GM12878 (cell line): Measurements from ENCODE around the gene GPR146. TPM values are rescaled to one million over a fixed set of nuclear protein-coding genes. Genes with fewer than 3 reads are reported as not detected.

Source experiments
- ATAC-seq: fragments of 200-7000 bp; cut with Tn5 transposase; 3 replicates; pipeline ENCODE4 v1.9.1; 2020; ENCODE audit warnings: mild to moderate bottlenecking, moderate library complexity
- BruUV-seq: library from RNA; stranded (reverse); fragments of 400-500 nt; replicated peaks from 2 replicates; lab custom pipeline; 2021; lab: Mats Ljungman, UMichigan
- CTCF ChIA-PET: fragments of 300-600 bp; sonication (Branson Sonifier 250); formaldehyde crosslinking; extraction: SDS; loops from one replicate; lab custom pipeline; 2021; ENCODE audit warnings: inconsistent platforms; lab: Yijun Ruan, JAX
- POLR2A ChIA-PET: fragments of 350-600 bp; formaldehyde crosslinking; extraction: SDS; loops from one replicate; lab custom pipeline; 2021; ENCODE audit warnings: inconsistent platforms; lab: Charles Lee
- RAD21 ChIA-PET: fragments of 300-600 bp; sonication (Branson Sonifier 250); formaldehyde crosslinking; loops from one replicate; lab custom pipeline; 2023; ENCODE audit warnings: antibody characterized with exemption; ENCODE audit not compliant: unreplicated experiment; lab: Charles Lee
- SMC1A ChIA-PET: fragments of 300-600 bp; sonication (Branson Sonifier 250); formaldehyde crosslinking; loops from one replicate; lab custom pipeline; 2023; ENCODE audit not compliant: unreplicated experiment, uncharacterized antibody; lab: Charles Lee
- DNase-seq: peaks from one replicate; pipeline ENCODE4 v3.0.0-alpha.2; 2011; ENCODE audit warnings: low read depth, low spot score
- FAIRE-seq: peaks from 3 replicates; lab custom pipeline; 2011; peaks lifted over from hg19 to GRCh38; lab: Jason Lieb, UNC
- H2AFZ ChIP-seq: 2 replicates; pipeline ENCODE4 v1.6.0; 2011; ENCODE audit warnings: low read depth, low read length, control low read depth; ENCODE audit not compliant: control insufficient read depth
- H3K27ac ChIP-seq: 2 replicates; pipeline ENCODE4 v1.5.1; 2011; ENCODE audit warnings: control low read depth; ENCODE audit not compliant: control insufficient read depth, insufficient read depth
- H3K27me3 ChIP-seq, 2 experiments: replicated peaks in 1 of 2; 2 replicates each; pipeline versions ENCODE4 v1.6.0 to v1.6.1; 2011; ENCODE audit warnings: low read length in 1 of 2; ENCODE audit not compliant: control insufficient read depth in 2 of 2, insufficient read depth in 2 of 2
- H3K36me3 ChIP-seq, 2 experiments: 2 replicates each; pipeline ENCODE4 v1.5.1; 2011; ENCODE audit warnings: low read length in 1 of 2; ENCODE audit not compliant: control insufficient read depth in 2 of 2, insufficient read depth in 2 of 2
- H3K4me1 ChIP-seq: 2 replicates; pipeline ENCODE4 v1.6.1; 2011; ENCODE audit warnings: mild to moderate bottlenecking, low read length, moderate library complexity, mixed read lengths; ENCODE audit not compliant: control insufficient read depth, insufficient read depth
- H3K4me2 ChIP-seq: 2 replicates; pipeline ENCODE4 v1.6.0; 2011; ENCODE audit warnings: control low read depth; ENCODE audit not compliant: control insufficient read depth, insufficient read depth
- H3K4me3 ChIP-seq: fragments of 200-600 bp; sonication (generic); 2 replicates; pipeline ENCODE4 v1.5.1; 2016
- H3K79me2 ChIP-seq: 2 replicates; pipeline ENCODE4 v1.6.0; 2011; ENCODE audit warnings: low read length; ENCODE audit not compliant: control insufficient read depth, insufficient read depth
- H3K9ac ChIP-seq: 2 replicates; pipeline ENCODE4 v1.8.0; 2011; ENCODE audit warnings: low read length, control low read depth, mixed read lengths; ENCODE audit not compliant: control insufficient read depth, insufficient read depth
- H3K9me3 ChIP-seq: replicated peaks from 3 replicates; pipeline ENCODE4 v1.5.1; 2011; ENCODE audit warnings: mild to moderate bottlenecking, low read length; ENCODE audit not compliant: control insufficient read depth, insufficient read depth
- H4K20me1 ChIP-seq: 2 replicates; pipeline ENCODE4 v1.6.0; 2011; ENCODE audit not compliant: control insufficient read depth, insufficient read depth
- BACH1 ChIP-seq: fragments of 450-650 bp; IDR thresholded peaks from 2 replicates; pipeline ENCODE4 v1.6.1; 2017; ENCODE audit warnings: mild to moderate bottlenecking, borderline replicate concordance
- BCL11A ChIP-seq: IDR thresholded peaks from 2 replicates; pipeline ENCODE4 v1.6.1; 2011; ENCODE audit warnings: low read depth, low read length
- BHLHE40 ChIP-seq, 2 experiments: fragments of 450-650 bp in 1 of 2; IDR thresholded peaks; 2 replicates each; pipeline ENCODE4 v1.6.1; 2011 to 2017; ENCODE audit warnings: low read depth in 2 of 2, borderline replicate concordance in 1 of 2, improper control_type of control experiment in 1 of 2, low read length in 1 of 2, mild to moderate bottlenecking in 1 of 2
- CREB1 ChIP-seq: IDR thresholded peaks from 2 replicates; pipeline ENCODE4 v1.6.1; 2012; ENCODE audit warnings: low read depth, mild to moderate bottlenecking, inconsistent platforms
- CREM ChIP-seq: IDR thresholded peaks from 2 replicates; pipeline ENCODE4 v1.6.1; 2014; ENCODE audit warnings: antibody characterized with exemption, low read depth
- DPF2 ChIP-seq: fragments of 450-650 bp; IDR thresholded peaks from 2 replicates; pipeline ENCODE4 v1.6.1; 2017; ENCODE audit warnings: mild to moderate bottlenecking
- EP300 ChIP-seq, 2 experiments: fragments of 150-350 bp in 1 of 2; IDR thresholded peaks; 2 replicates each; pipeline ENCODE4 v1.6.1; 2011 to 2012; ENCODE audit warnings: low read depth in 2 of 2, low read length in 2 of 2, borderline replicate concordance in 1 of 2, improper control_type of control experiment in 1 of 2, inconsistent platforms in 1 of 2; ENCODE audit not compliant: control insufficient read depth in 1 of 2
- GATAD2B ChIP-seq: fragments of 450-650 bp; conservative IDR thresholded peaks from 2 replicates; pipeline ENCODE4 v1.6.1; 2017; ENCODE audit warnings: low read depth, mild to moderate bottlenecking, moderate library complexity
- IKZF1 ChIP-seq: fragments of 450-650 bp; conservative IDR thresholded peaks from 2 replicates; pipeline ENCODE4 v1.6.1; 2017; ENCODE audit warnings: antibody characterized with exemption, mild to moderate bottlenecking
- MEF2B ChIP-seq: fragments of 450-650 bp; IDR thresholded peaks from 2 replicates; pipeline ENCODE4 v1.6.1; 2018; ENCODE audit warnings: mild to moderate bottlenecking, moderate library complexity; ENCODE audit not compliant: partially characterized antibody, poor library complexity, severe bottlenecking
- POLR2A ChIP-seq: IDR thresholded peaks from 2 replicates; pipeline ENCODE4 v1.6.1; 2011; ENCODE audit warnings: low read depth, mild to moderate bottlenecking, low read length
- SPI1 ChIP-seq: IDR thresholded peaks from 2 replicates; pipeline ENCODE4 v1.6.1; 2011; ENCODE audit warnings: low read depth, mild to moderate bottlenecking, low read length, moderate library complexity, borderline replicate concordance; ENCODE audit not compliant: insufficient read depth
- SUZ12 ChIP-seq: fragments of 200-600 bp; sonication (generic); IDR thresholded peaks from one replicate; pipeline ENCODE4 v1.6.1; 2018; ENCODE audit warnings: antibody characterized with exemption, mild to moderate bottlenecking; ENCODE audit not compliant: unreplicated experiment
- TARDBP ChIP-seq: IDR thresholded peaks from 2 replicates; pipeline ENCODE4 v1.6.1; 2016; ENCODE audit warnings: borderline replicate concordance
- TCF12 ChIP-seq: IDR thresholded peaks from 2 replicates; pipeline ENCODE4 v1.6.1; 2011; ENCODE audit warnings: low read depth, mild to moderate bottlenecking, low read length
- TCF3 ChIP-seq: IDR thresholded peaks from 2 replicates; pipeline ENCODE4 v1.6.1; 2012; ENCODE audit warnings: low read depth, mild to moderate bottlenecking, low read length, borderline replicate concordance; ENCODE audit not compliant: insufficient read depth
- ZNF24 ChIP-seq: fragments of 450-650 bp; IDR thresholded peaks from 2 replicates; pipeline ENCODE4 v1.6.1; 2017; ENCODE audit warnings: antibody characterized with exemption, mild to moderate bottlenecking
- ZSCAN29 ChIP-seq: fragments of 450-650 bp; IDR thresholded peaks from 2 replicates; pipeline ENCODE4 v1.6.1; 2017; ENCODE audit warnings: mild to moderate bottlenecking, moderate library complexity
- WGBS: methylation state at CpG from one replicate; pipeline ENCODE4 v1.1.6; 2016; ENCODE audit warnings: low lambda C conversion rate; ENCODE audit not compliant: insufficient replicate concordance, insufficient coverage; ENCODE audit errors: missing lambda C conversion rate; 5-methylcytosine and 5-hydroxymethylcytosine counted together
- in situ Hi-C: fragments of 300-500 bp; cut with MboI; formaldehyde crosslinking; loops from 9 replicates; pipeline ENCODE4 v1.14.3; 2018; ENCODE audit warnings: mixed read lengths
- intact Hi-C: fragments of 100-400 bp; cut with micrococcal nuclease; formaldehyde crosslinking; loops from one replicate; pipeline ENCODE4 v1.14.2; 2022; ENCODE audit not compliant: unreplicated experiment
- polyA plus RNA-seq, 11 experiments: library from polyadenylated mRNA; depleted of rRNA in 4 of 11; unstranded in 6 of 11; stranded (reverse) in 5 of 11; fragments of >200 nt; fragmentation: Nextera tagmentation in 4 of 11; fragmentation: Illumina TruSeq in 1 of 11; extraction: Ambion mirVana in 4 of 11; extraction: Trizol in 1 of 11; gene quantifications; 1 replicate in 1 of 11; 2 replicates in 10 of 11; pipeline versions ENCODE4 v1.2.1 to v1.2.3, GENCODE V29; 2011 to 2016; ENCODE audit warnings: inconsistent platforms in 2 of 11, missing spikeins in 2 of 11, low read depth in 1 of 11
- total RNA-seq, 4 experiments: library from RNA; depleted of rRNA in 3 of 4; stranded (reverse); fragments of >200 nt in 3 of 4; fragmentation: Illumina TruSeq in 1 of 4; extraction: Trizol in 1 of 4; gene quantifications; 2 replicates each; pipeline versions ENCODE4 v1.2.1 to v1.2.3, GENCODE V29; 2013 to 2021
- TF ChIP-seq, protein P1 (sequence below): fragments of 450-650 bp; IDR thresholded peaks from 2 replicates; pipeline ENCODE4 v1.6.1; 2017; ENCODE audit warnings: mild to moderate bottlenecking, moderate library complexity

The GPR146 gene
- total and polyA plus RNA-seq, 10 of the 15 experiments (the other 5 are each of a cell fraction or from before 2014, with no cell fraction given): 0.19 to 12.0 (median 0.54) TPM; not detected in 2

DNA sequence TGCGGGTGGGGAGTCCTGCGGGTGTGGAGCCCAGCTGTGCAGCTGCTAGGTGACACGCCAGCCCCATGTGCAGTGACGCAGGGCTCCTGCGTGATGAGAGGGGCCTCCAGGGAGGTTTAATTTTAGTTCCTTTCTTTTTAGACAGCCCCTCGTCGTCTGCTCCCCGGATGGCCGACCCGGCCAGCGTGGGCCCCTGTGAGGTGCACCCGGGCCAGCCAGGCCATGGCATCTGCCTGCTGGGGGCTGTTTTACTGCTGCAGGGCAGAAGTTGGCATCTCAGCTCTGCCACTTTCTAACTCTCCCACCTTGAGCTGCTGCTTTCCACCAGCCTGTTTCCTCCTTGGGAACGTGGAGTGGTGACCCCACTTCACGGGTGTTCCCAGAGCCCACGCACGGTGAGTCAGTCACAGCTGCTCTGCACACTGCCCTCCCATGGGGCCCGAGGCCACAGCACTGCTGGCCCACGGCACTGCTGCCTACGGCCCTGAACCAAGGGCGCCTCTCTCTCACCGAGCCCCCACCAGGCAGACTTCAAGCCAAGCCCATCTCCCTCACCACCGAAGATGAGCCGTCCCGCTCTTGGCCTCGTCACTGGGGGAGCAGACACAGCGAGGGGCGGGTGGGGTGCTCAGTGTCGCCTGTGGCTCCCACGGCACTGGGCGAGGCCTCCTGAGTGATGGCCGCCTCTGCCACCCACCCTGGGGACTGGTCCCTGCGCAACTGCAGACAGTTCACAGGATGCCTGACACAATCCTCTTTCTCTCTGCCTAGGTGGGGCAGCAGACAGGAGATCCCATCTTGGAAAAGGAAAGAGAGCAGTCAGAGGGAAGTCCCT lies 40.1 kb upstream of the GPR146 start:
- Histone ChIP-seq H3K27ac (peak overlapping the region; percentile 44; the same call in 1 of the 2 replicates), H3K4me1 (peaks cover 21% of the 10 kb centered on the region), H4K20me1 (no peaks in the 10 kb centered on the region), H3K4me2 (no peak overlapping the region), H3K9me3 (no peaks in the 10 kb centered on the region), H3K27me3 (no peaks in the 10 kb centered on the region), H3K4me3 (no peak overlapping the region), H2AFZ (no peak overlapping the region), H3K9ac (no peak overlapping the region; the same call in 1 of the 2 replicates), H3K36me3 (peaks cover 4 to 11% of the 10 kb centered on the region in 2 experiments; a peak in 3 of 4 replicates), H3K79me2 (no peaks in the 10 kb centered on the region)
- ChIA-PET SMC1A (interaction anchor here (0.7 kb wide), 1 partner anchor 21 kb away, joined by 3 read pairs; no protein-coding TSS in a partner anchor), POLR2A (interaction anchor here (0.5 to 0.7 kb wide), 2 partner anchors 20 to 245 kb away, joined by 3 read pairs; no protein-coding TSS in a partner anchor), CTCF (interaction anchor here (1.2 to 2.1 kb wide), 2 partner anchors 11 to 61 kb away, joined by 3 to 4 read pairs; no protein-coding TSS in a partner anchor), RAD21 (no interaction called here)
- DNase-seq: no peak
- BruUV-seq: no TSS peak
- peak; percentile 35 for ATAC-seq
- intact Hi-C loops: no loop called here
- peak; percentile 15; the same call in 1 of the 2 replicates for TF ChIP-seq SPI1
- TF ChIP-seq, protein P1, sequence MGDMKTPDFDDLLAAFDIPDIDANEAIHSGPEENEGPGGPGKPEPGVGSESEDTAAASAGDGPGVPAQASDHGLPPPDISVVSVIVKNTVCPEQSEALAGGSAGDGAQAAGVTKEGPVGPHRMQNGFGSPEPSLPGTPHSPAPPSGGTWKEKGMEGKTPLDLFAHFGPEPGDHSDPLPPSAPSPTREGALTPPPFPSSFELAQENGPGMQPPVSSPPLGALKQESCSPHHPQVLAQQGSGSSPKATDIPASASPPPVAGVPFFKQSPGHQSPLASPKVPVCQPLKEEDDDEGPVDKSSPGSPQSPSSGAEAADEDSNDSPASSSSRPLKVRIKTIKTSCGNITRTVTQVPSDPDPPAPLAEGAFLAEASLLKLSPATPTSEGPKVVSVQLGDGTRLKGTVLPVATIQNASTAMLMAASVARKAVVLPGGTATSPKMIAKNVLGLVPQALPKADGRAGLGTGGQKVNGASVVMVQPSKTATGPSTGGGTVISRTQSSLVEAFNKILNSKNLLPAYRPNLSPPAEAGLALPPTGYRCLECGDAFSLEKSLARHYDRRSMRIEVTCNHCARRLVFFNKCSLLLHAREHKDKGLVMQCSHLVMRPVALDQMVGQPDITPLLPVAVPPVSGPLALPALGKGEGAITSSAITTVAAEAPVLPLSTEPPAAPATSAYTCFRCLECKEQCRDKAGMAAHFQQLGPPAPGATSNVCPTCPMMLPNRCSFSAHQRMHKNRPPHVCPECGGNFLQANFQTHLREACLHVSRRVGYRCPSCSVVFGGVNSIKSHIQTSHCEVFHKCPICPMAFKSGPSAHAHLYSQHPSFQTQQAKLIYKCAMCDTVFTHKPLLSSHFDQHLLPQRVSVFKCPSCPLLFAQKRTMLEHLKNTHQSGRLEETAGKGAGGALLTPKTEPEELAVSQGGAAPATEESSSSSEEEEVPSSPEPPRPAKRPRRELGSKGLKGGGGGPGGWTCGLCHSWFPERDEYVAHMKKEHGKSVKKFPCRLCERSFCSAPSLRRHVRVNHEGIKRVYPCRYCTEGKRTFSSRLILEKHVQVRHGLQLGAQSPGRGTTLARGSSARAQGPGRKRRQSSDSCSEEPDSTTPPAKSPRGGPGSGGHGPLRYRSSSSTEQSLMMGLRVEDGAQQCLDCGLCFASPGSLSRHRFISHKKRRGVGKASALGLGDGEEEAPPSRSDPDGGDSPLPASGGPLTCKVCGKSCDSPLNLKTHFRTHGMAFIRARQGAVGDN: peak; percentile 75; the same call in 1 of the 2 replicates
- TF ChIP-seq SUZ12: no peak
- TF ChIP-seq CREB1: peak; percentile 56
- peak; percentile 51; the same call in 1 of the 2 replicates for TF ChIP-seq POLR2A
- peak; percentile 60 for TF ChIP-seq MEF2B
- TF ChIP-seq CREM: 0 out of 2 replicates have a peak, but pooled peaks have one; percentile 27
- TF ChIP-seq BCL11A: no peak
- 0 out of 4 replicates have a peak, but pooled peaks of 1 of the 2 experiments have one; percentile 38 for TF ChIP-seq EP300 (IDR thresholded peaks at IDR 0.05; ENCODE audit: borderline replicate concordance in 1 of 2, control insufficient read depth in 1 of 2, low read depth in 2 of 2, low read length in 2 of 2)
- TF ChIP-seq DPF2: peak; percentile 38; the same call in 1 of the 2 replicates
- TF ChIP-seq TCF12: peak; percentile 78; the same call in 1 of the 2 replicates
- TF ChIP-seq BACH1: peak; percentile 55; the same call in 1 of the 2 replicates
- no peak for TF ChIP-seq ZNF24
- peak; percentile 41; the same call in 1 of the 2 replicates for TF ChIP-seq TCF3
- peak; percentile 47; the same call in 1 of the 2 replicates for TF ChIP-seq GATAD2B
- no peak for TF ChIP-seq TARDBP
- no peak for TF ChIP-seq ZSCAN29
- 0 out of 2 replicates have a peak, but pooled peaks have one; percentile 12 for TF ChIP-seq IKZF1
- TF ChIP-seq BHLHE40 (IDR thresholded peaks at IDR 0.05; ENCODE audit: borderline replicate concordance in 1 of 2, low read depth in 2 of 2, low read length in 1 of 2): peak in 1 of 2 experiments; percentile 51; a peak in 2 of 4 replicates
- in situ Hi-C loops: no loop called here
- no peak for FAIRE-seq
- WGBS: 26% methylated on average over 27 of the region's 32 CpGs
